Stimulated activated CD8-positive, alpha-beta memory T cell treated with anti-CD3 and anti-CD28 coated beads, Interleukin-12 subunit alpha, Interleukin-12 subunit beta, amount 100 ng/mL, for 24 hours (primary cell): ENCODE data around the gene SPATS2.
A peak's percentile ranks its signal among the peaks of the same experiment; 100 is the strongest.
"Not testable (repeated sequence)": the region's sequence is repeated elsewhere in the genome, so short reads cannot be mapped to it uniquely, and the experiment has no call there.

Source experiments
- DNase-seq: peaks from one replicate; pipeline ENCODE4 v3.0.0-alpha.2; 2020; ENCODE audit errors: extremely low read depth

SPATS2 gene

GRCh38 chr12:49512546-49512945 is 145.3 kb downstream of the SPATS2 start:
- no peak for DNase-seq

DNA sequence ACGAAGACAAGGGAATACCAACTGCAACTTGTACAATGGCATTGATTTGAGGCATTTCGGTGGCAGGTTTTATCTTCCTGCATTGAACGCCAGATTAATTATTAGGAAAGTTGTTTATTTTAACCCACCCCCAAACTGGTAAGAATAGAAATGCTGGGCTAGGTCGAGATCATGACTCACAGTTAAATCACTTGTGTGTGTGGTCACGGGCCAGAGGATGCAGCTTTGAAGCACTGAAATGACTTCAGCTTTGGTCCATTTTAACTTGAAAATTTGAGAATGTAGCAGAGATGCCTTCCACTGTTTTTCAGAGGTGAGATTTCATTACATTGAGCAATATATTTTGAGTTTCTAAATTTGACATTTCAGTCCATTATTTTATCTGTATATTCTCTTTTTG is 148.0 kb downstream of the SPATS2 start:
- no peak for DNase-seq

DNA sequence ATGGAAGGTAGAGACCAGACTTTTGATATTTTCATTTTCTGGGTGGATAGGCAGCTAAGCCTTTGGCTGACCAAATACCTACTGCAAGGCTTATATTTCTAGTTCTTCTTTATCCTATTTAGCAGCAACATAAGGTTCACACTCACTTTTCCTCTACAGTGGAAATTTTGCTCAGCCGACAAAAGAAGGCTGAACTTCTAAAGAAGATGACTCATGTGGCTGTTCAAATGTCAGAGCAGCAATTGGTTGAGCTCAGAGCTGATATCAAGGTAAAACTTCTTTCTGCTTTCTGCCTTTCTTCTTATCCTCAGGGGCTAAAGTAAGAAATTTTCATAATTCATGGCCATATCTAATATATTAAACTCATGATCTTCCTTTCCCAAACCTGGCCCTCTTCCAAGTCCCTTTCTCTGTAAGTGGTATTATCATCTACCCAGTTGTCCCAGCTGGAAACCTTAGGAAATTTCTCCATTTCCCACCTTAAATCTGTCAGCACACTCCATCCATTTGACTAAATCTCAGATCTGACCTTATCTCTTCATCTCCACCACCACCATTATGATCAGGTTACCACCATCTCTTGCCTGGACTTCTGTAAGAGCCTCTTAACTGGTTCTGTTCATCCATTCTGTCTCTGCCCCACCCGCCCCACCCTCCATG is 151.8 kb downstream of the SPATS2 start:
- no peak for DNase-seq

- DNase-seq = no peak
Observed at GRCh38 chr12:49519574-49519936, 152.3 kb downstream of the SPATS2 start.

- no peak for DNase-seq
Observed at GRCh38 chr12:49521389-49521788, 154.1 kb downstream of the SPATS2 start.

- DNase-seq = no peak
Observed at GRCh38 chr12:49524660-49525324, 157.5 kb downstream of the SPATS2 start.

DNA sequence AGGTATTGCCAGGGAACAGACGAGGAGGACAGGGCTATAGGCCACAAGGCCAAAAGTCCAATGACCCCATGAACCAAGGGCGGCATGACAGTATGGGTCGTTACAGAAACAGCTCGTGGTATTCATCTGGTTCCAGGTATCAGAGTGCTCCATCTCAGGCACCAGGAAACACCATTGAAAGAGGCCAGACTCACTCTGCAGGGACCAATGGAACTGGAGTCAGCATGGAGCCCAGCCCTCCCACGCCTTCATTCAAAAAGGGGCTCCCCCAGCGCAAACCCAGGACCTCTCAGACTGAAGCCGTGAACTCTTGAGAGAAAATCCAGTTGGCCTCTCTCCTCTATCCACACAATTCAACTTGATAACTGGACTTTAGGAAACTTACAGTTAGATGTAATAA is 158.7 kb downstream of the SPATS2 start:
- DNase-seq = no peak

DNA sequence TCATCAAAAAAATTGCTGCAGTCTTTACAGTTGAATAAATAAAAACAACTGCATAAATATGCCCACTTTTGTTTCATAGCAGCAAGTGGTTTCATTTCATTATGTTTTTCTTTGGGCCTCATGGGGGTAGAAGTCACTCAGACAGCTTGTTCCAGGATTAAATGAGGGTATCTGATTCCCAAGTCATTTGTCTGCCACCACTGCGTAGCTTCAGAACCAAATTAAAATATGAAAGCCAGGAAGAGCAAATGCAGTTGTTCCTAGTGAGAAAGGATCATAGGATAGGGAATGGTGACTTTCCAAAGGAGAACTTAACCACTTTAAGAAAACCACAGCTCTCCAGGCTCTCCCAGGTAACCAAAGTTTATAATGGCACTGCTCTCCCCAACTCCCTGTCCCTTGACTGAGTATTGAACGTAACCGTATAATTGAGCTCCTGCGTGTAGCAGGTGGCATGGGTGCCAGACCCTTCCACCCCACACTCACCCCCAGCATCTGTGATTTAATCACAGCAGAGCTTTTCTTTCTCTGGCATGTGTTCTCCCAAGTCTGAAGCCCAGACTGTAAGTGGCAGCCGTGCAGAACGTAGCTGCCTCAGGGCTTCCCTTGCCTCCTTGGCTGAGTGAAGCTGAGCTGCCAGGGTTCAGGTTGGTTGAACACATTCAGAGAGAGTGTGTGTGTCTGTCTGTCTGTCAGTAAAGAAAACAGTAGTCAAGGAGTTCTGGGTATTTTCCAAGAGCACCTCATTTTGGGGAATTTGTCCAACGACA is 160.3 kb downstream of the SPATS2 start:
- no peak for DNase-seq

DNA sequence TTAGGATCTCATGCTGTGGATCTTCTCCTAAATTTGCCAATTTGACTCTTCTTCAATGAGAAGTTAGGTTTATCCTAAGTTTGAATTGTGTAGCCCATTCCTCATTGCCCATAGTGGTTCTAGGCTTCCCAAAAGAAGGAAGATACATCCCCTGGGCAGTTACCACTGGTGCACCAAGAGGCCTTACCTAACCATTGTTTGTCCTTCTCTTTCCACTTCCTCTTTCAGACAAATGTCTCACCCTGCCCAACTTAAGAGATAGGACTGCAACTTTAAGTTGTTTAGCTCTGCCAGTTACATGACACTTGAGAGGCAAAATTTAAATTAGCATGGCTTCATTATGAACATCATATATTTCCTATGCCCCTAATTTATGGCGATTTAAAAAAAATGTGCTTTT is 162.2 kb downstream of the SPATS2 start:
- no peak for DNase-seq

DNA sequence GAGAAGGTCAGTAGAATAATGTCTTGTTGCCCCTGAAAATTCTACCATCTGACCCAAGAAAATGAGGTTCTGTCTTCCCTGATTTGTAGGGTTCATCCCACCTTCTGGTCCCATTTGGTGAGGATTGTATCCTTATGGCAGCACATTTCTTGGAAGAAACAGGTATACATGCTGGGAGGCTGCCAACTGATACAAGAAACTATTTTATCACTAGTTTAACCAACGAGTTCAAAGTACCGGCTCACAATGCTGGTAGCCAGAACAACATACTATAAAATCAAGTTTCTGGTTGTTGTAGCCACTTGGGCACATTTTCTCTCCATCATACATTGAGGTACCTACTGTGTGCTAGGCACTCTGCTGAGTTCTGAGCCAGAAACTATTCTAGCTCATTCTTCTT is 164.5 kb downstream of the SPATS2 start:
- no peak for DNase-seq

GRCh38 chr12:49533331-49533730 is 166.1 kb downstream of the SPATS2 start:
- no peak for DNase-seq

GRCh38 chr12:49534122-49534521 is 166.9 kb downstream of the SPATS2 start:
- DNase-seq = not testable (repeated sequence)

DNA sequence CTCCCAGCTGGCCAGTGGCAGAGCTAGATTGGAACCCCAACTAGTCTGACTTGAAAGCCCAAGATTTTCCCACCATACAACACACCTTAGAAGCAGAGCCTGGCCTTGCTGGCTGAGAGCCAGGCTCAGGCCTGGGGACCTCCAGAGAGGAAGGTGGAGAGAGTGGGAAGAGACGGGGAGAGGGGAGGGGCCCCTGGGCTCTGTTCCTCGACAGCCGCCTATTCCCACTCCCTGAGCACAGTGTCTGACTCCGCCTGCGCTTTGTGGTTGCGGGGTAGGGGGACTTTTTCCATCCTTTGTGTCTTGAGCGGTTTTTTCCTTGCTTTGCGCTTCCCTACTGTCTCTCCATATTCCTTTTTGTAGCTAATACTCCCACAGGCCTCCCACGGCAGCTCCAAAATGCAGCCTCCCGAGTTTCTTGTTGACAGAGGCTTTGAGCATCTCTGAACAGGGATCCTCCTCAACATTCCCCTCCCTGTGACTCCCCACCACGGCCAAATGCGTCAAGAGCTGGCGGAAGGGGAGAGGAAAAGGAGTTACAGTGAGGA is 167.5 kb downstream of the SPATS2 start:
- DNase-seq = no peak

DNA sequence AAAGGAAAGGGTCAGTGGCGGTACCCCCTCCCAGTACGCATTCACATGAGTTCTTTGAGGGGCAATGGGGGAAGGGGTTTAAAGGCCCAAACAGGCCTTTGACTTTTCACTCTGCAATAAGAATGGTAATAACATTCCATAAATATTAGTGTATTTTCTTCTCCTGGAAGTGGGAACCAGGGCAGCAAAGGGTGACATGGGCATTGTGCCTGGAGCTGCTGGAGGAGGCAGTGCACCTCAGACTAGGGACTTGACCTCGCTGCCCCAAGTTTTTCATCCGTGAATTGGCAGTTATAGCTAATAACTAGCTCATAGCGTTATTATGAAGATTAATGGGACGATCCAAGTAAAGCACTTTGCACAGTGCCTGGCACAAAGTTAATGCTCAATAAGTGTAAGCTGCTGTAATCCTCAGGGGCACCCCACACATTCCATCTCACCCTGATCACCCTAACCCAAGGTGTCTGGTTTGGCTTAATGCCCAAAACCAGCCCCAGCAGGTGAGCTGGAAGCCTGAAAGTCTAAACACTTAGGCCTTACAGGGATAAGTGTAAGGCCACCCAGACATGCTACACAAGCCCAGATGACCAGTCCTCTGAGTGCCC is 168.8 kb downstream of the SPATS2 start:
- DNase-seq = no peak

- DNase-seq = no peak
Observed at GRCh38 chr12:49536526-49537071, 169.3 kb downstream of the SPATS2 start.

DNA sequence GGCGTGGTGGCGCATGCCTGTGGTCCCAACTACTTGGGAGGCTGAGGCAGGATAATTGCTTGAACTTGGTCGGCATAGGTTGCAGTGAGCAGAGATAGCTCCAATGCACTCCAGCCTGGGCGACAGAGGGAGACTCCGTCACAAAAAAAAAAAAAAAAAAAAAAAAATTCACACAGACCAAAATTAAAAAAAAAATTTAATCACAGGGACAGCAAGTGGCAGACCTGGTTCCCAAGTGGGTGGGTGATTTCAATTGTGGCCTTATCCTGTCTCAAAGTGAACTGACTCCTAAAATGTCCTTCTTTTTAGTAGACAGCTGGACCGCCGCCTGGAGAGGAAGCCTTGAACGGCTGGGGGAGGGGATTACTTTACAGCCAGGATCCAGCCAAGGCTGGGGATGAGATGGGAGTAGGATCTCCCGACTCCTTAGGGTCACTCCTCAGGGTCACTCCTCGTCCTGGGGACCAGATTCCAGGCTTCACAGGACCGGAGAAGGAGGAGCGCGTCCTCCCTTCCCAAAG is 170.0 kb downstream of the SPATS2 start:
- DNase-seq = no peak

DNA sequence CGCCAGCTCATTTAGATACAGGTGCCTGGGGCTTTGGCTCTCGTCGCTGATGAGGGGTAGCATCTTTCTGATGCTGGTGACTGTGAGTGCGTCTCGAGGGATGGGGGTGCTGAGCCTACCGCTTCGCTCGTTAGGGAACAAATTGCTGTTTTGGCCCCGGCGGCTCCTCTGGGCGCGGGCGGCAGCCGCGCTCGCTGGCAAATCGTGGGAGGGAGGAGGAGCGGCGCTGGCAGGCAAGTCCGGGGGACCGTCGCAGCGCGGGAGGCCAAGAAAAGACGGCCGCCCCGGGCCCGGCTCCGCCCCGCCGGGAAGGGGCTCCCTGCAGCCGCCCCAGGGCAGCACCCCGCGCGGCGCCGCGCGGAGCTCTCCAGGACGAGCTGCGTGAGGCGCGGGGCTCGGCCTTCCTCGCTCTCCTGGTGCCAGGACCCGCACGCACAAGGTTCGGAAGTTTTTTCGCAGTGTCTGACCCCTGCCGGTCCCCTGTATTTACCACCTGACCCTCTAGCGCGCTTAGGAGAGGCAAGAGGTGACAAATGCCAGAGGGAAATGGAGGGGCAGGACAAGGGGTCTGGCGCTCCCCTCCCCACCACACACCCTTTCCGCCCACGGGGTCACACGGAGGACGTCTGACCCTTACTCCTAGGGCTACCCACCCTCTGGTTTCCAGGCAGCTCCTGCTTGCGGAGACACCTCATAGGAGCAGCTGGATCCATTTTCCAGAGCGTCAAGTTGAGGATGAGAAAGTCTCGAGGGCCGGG is 170.7 kb downstream of the SPATS2 start:
- no peak for DNase-seq

DNA sequence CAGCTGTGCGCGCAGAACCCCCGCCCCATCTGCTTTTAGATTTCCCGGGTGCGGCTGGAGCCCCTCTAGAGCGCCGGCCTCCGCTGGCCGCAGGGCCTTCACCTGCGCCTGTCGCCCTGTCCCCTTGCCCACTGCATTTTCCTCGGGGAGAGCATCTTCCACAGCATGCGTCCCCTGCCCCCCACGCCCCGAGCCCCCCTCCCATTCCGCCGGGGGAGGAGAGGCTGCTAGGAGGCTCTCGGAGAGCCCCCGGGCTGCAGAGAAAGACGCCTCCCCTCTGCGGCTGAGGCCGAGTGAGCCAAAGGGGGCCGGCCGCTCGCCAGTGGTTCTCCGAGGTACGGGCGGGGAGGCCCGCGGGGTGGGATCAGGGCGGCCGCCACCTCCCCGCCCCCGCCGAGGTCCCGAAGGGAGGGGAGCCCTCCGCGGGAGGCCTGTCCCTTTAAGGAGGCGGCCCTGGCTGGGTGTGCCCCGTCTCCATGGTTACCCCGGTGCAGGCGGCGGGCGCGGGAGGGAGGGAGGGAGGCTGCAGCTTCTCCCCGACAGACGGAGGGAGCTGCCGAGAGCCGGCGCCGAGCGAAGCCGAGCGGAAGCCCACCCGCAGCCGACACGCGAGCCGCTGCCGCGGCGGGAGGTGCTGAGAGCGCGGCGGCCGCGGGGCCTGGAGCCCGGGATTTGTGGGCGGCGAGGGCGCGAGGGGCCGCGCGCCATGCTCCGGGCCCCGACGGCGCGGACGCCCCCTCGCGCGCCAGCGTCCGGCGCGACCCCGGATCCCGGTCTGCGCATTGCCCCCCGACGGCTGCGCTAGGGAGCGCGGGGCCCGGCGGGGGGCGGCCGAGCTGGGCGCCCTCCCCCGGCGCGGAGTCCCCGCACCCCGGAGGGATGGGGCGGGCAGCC is 171.5 kb downstream of the SPATS2 start, which contains the start of gene KCNH3:
TSS of gene KCNH3 (plus strand) at position 521 of the 894 bp plus-strand sequence. CDS start 387 bp downstream, outside the sequence.
- DNase-seq = peak; percentile 71

DNA sequence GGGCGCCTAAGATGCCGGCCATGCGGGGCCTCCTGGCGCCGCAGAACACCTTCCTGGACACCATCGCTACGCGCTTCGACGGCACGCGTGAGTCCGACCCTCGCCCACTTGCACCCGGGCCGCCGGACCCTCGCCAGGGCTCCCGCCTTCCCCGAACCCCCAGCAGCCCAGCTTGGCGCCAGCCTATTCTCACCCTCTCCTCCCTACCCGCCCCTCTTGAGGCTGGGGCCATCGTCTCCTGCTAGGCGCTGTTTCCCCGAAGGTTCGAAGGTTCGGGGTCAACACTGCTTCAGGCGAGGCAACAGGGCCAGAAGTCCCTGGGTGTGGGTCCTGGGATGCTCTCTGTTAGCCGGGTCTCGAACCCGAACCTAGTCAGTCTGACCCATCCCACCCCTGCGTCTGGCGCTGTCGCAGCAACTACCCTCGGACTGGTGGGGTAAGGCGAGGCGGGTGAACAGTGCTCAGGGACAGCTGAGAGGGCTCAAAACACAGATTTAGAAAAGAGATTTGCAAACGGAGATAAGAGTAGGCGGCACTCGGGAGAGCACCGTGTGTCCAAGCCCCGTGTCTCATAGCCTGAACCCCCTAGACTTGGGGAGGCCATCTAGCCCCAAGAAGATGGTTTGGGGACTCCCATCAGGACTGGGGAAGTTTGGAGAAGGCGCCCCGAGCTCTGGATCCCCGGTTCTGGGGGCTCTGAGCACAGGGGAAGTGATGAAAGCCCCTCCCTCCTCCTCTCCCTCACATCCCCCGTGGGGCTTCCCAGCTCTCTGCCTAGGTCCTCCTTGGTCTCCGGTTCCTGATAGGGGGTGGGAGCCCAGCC is 172.4 kb downstream of the SPATS2 start:
- no peak for DNase-seq
